ENCODE results near the gene QPRT. TPM values are rescaled to one million over a fixed set of nuclear protein-coding genes. Genes with fewer than 3 reads are reported as not detected.

The QPRT gene
- total and polyA plus RNA-seq, 2 experiments from 2014 or later = 65.4 to 128 TPM

DNA sequence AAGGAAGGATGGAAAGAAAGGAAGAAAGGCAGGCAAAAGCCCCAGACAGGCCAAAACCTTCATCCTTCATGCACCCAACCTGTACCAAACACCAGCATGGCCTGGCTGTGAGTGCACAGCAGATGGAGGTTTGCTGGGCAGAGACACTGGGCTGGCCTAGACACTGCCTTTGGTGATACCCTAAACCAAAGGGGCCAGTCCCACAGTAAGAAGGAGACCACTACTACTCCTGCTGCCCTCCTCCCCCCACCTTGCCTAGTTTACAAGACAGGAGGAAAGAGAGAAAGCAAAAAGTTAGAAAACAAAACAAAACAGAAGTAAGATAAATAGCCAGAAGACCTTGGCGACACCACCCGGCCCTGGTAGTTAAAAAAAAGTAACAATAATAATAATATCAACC is 19.1 kb downstream of the QPRT start:
- H3K4me3 Mint-ChIP-seq = no peak overlapping the region
- H3K9me3 Mint-ChIP-seq = peaks cover 15% of the 10 kb centered on the region
- Histone ChIP-seq H3F3A (replicated peaks; ENCODE audit: low read depth) (peaks cover 22% of the 10 kb centered on the region), H3K36me3 (ENCODE audit: insufficient read depth) (0 out of 2 replicates have a peak, but pooled peaks cover 4% of the 10 kb centered on the region), H4K20me1 (replicated peaks; ENCODE audit: insufficient read depth) (no peaks in the 10 kb centered on the region; the same call in 1 of the 2 replicates), H3K4me3 (no peak overlapping the region), H3K79me2 (replicated peaks; ENCODE audit: insufficient read depth) (peaks cover 15% of the 10 kb centered on the region), H3K4me1 (ENCODE audit: insufficient read depth) (peaks cover 22% of the 10 kb centered on the region), H3K9me2 (ENCODE audit: insufficient read depth) (no peaks in the 10 kb centered on the region), H3K27ac (ENCODE audit: low read depth) (no peak overlapping the region), H3K27me3 (ENCODE audit: insufficient read depth) (no peaks in the 10 kb centered on the region), H3K4me2 (no peak overlapping the region), H2AFZ (no peak overlapping the region)
- peaks cover 29% of the 10 kb centered on the region for H3K4me1 Mint-ChIP-seq
- DNase-seq (ENCODE audit: low spot score) = no peak
- TF ChIP-seq STAT1 (IDR thresholded peaks at IDR 0.05; ENCODE audit: unreplicated experiment) (no peak), EZH2 (IDR thresholded peaks at IDR 0.05; ENCODE audit: low read depth, unreplicated experiment) (no peak), CREB1 (CRISPR knock-in tag; IDR thresholded peaks at IDR 0.05; ENCODE audit: low read depth) (no peak), POLR2AphosphoS5 (IDR thresholded peaks at IDR 0.05; ENCODE audit: low read depth) (no peak), ZNF114 (CRISPR knock-in tag; IDR thresholded peaks at IDR 0.05) (no peak), ZNF331 (CRISPR knock-in tag; IDR thresholded peaks at IDR 0.05; ENCODE audit: low read depth) (no peak), EZH2phosphoT487 (IDR thresholded peaks at IDR 0.05; ENCODE audit: unreplicated experiment) (no peak), NANOG (IDR thresholded peaks at IDR 0.05; ENCODE audit: borderline replicate concordance) (no peak)
- TF ChIP-seq, protein P1, sequence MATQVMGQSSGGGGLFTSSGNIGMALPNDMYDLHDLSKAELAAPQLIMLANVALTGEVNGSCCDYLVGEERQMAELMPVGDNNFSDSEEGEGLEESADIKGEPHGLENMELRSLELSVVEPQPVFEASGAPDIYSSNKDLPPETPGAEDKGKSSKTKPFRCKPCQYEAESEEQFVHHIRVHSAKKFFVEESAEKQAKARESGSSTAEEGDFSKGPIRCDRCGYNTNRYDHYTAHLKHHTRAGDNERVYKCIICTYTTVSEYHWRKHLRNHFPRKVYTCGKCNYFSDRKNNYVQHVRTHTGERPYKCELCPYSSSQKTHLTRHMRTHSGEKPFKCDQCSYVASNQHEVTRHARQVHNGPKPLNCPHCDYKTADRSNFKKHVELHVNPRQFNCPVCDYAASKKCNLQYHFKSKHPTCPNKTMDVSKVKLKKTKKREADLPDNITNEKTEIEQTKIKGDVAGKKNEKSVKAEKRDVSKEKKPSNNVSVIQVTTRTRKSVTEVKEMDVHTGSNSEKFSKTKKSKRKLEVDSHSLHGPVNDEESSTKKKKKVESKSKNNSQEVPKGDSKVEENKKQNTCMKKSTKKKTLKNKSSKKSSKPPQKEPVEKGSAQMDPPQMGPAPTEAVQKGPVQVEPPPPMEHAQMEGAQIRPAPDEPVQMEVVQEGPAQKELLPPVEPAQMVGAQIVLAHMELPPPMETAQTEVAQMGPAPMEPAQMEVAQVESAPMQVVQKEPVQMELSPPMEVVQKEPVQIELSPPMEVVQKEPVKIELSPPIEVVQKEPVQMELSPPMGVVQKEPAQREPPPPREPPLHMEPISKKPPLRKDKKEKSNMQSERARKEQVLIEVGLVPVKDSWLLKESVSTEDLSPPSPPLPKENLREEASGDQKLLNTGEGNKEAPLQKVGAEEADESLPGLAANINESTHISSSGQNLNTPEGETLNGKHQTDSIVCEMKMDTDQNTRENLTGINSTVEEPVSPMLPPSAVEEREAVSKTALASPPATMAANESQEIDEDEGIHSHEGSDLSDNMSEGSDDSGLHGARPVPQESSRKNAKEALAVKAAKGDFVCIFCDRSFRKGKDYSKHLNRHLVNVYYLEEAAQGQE (IDR thresholded peaks at IDR 0.05; ENCODE audit: unreplicated experiment) = no peak
- TF ChIP-seq, protein P2, sequence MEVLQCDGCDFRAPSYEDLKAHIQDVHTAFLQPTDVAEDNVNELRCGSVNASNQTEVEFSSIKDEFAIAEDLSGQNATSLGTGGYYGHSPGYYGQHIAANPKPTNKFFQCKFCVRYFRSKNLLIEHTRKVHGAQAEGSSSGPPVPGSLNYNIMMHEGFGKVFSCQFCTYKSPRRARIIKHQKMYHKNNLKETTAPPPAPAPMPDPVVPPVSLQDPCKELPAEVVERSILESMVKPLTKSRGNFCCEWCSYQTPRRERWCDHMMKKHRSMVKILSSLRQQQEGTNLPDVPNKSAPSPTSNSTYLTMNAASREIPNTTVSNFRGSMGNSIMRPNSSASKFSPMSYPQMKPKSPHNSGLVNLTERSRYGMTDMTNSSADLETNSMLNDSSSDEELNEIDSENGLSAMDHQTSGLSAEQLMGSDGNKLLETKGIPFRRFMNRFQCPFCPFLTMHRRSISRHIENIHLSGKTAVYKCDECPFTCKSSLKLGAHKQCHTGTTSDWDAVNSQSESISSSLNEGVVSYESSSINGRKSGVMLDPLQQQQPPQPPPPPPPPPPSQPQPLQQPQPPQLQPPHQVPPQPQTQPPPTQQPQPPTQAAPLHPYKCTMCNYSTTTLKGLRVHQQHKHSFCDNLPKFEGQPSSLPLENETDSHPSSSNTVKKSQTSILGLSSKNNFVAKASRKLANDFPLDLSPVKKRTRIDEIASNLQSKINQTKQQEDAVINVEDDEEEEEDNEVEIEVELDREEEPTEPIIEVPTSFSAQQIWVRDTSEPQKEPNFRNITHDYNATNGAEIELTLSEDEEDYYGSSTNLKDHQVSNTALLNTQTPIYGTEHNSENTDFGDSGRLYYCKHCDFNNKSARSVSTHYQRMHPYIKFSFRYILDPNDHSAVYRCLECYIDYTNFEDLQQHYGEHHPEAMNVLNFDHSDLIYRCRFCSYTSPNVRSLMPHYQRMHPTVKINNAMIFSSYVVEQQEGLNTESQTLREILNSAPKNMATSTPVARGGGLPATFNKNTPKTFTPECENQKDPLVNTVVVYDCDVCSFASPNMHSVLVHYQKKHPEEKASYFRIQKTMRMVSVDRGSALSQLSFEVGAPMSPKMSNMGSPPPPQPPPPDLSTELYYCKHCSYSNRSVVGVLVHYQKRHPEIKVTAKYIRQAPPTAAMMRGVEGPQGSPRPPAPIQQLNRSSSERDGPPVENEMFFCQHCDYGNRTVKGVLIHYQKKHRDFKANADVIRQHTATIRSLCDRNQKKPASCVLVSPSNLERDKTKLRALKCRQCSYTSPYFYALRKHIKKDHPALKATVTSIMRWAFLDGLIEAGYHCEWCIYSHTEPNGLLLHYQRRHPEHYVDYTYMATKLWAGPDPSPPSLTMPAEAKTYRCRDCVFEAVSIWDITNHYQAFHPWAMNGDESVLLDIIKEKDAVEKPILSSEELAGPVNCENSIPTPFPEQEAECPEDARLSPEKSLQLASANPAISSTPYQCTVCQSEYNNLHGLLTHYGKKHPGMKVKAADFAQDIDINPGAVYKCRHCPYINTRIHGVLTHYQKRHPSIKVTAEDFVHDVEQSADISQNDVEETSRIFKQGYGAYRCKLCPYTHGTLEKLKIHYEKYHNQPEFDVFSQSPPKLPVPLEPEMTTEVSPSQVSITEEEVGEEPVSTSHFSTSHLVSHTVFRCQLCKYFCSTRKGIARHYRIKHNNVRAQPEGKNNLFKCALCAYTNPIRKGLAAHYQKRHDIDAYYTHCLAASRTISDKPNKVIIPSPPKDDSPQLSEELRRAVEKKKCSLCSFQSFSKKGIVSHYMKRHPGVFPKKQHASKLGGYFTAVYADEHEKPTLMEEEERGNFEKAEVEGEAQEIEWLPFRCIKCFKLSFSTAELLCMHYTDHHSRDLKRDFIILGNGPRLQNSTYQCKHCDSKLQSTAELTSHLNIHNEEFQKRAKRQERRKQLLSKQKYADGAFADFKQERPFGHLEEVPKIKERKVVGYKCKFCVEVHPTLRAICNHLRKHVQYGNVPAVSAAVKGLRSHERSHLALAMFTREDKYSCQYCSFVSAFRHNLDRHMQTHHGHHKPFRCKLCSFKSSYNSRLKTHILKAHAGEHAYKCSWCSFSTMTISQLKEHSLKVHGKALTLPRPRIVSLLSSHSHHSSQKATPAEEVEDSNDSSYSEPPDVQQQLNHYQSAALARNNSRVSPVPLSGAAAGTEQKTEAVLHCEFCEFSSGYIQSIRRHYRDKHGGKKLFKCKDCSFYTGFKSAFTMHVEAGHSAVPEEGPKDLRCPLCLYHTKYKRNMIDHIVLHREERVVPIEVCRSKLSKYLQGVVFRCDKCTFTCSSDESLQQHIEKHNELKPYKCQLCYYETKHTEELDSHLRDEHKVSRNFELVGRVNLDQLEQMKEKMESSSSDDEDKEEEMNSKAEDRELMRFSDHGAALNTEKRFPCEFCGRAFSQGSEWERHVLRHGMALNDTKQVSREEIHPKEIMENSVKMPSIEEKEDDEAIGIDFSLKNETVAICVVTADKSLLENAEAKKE (CRISPR knock-in tag; IDR thresholded peaks at IDR 0.05) = no peak
- TF ChIP-seq, protein P3, sequence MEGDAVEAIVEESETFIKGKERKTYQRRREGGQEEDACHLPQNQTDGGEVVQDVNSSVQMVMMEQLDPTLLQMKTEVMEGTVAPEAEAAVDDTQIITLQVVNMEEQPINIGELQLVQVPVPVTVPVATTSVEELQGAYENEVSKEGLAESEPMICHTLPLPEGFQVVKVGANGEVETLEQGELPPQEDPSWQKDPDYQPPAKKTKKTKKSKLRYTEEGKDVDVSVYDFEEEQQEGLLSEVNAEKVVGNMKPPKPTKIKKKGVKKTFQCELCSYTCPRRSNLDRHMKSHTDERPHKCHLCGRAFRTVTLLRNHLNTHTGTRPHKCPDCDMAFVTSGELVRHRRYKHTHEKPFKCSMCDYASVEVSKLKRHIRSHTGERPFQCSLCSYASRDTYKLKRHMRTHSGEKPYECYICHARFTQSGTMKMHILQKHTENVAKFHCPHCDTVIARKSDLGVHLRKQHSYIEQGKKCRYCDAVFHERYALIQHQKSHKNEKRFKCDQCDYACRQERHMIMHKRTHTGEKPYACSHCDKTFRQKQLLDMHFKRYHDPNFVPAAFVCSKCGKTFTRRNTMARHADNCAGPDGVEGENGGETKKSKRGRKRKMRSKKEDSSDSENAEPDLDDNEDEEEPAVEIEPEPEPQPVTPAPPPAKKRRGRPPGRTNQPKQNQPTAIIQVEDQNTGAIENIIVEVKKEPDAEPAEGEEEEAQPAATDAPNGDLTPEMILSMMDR (conservative IDR thresholded peaks at IDR 0.05; ENCODE audit: low read depth in 2 of 2) = no peak
- TF ChIP-seq, protein P4, sequence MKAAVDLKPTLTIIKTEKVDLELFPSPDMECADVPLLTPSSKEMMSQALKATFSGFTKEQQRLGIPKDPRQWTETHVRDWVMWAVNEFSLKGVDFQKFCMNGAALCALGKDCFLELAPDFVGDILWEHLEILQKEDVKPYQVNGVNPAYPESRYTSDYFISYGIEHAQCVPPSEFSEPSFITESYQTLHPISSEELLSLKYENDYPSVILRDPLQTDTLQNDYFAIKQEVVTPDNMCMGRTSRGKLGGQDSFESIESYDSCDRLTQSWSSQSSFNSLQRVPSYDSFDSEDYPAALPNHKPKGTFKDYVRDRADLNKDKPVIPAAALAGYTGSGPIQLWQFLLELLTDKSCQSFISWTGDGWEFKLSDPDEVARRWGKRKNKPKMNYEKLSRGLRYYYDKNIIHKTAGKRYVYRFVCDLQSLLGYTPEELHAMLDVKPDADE (IDR thresholded peaks at IDR 0.05) = no peak
- no peak overlapping the region for H3K27ac Mint-ChIP-seq
- H3K27me3 Mint-ChIP-seq (ENCODE audit: insufficient read depth, low read depth, poor library complexity) = peaks cover 21% of the 10 kb centered on the region
- no peak for ATAC-seq
- peaks cover 38% of the 10 kb centered on the region for H3K36me3 Mint-ChIP-seq (ENCODE audit: low read depth)

All from GM23338 (cell line).